OCI-LY7 (cell line): Measurements from ENCODE around the gene ABHD6. TPM values are rescaled to one million over a fixed set of nuclear protein-coding genes. Genes with fewer than 3 reads are reported as not detected.

Experiments used
- BruUV-seq: library from RNA; stranded (reverse); fragments of 400-500 nt; replicated peaks from 2 replicates; lab custom pipeline; 2021; lab: Mats Ljungman, UMichigan
- CTCF ChIA-PET: fragments of 300-600 bp; sonication (Branson Sonifier 250); formaldehyde crosslinking; loops from one replicate; lab custom pipeline; 2022; ENCODE audit warnings: antibody characterized with exemption; ENCODE audit not compliant: unreplicated experiment; lab: Charles Lee
- POLR2A ChIA-PET: fragments of 300-600 bp; sonication (Branson Sonifier 250); formaldehyde crosslinking; loops from one replicate; lab custom pipeline; 2022; ENCODE audit warnings: antibody characterized with exemption; lab: Charles Lee
- DNase-seq: peaks from one replicate; pipeline ENCODE4 v3.0.0-alpha.2; 2015; ENCODE audit warnings: low spot score
- H2AFZ ChIP-seq: fragments of 200-600 bp; sonication (generic), shearing (Covaris generic); 2 replicates; pipeline ENCODE4 v1.6.1; 2014; ENCODE audit warnings: mild to moderate bottlenecking, antibody characterized with exemption, low read length, moderate library complexity
- H3K27ac ChIP-seq: fragments of 200-600 bp; sonication (generic); 2 replicates; pipeline ENCODE4 v1.5.1; 2014; ENCODE audit warnings: mixed run types, low read depth, mild to moderate bottlenecking, moderate library complexity, low read length, inconsistent platforms; ENCODE audit not compliant: poor library complexity, severe bottlenecking
- H3K36me3 ChIP-seq: fragments of 200-600 bp; sonication (generic); 2 replicates; pipeline ENCODE4 v1.6.1; 2014; ENCODE audit warnings: mild to moderate bottlenecking, antibody characterized with exemption, low read length, moderate library complexity, mixed read lengths; ENCODE audit not compliant: insufficient read depth
- H3K4me1 ChIP-seq: fragments of 200-600 bp; sonication (generic); 2 replicates; pipeline ENCODE4 v1.5.1; 2014; ENCODE audit warnings: mild to moderate bottlenecking, low read length; ENCODE audit not compliant: insufficient read depth, poor library complexity, severe bottlenecking
- H3K4me2 ChIP-seq: fragments of 200-600 bp; sonication (generic); 2 replicates; pipeline ENCODE4 v1.6.1; 2014; ENCODE audit warnings: mild to moderate bottlenecking, low read length
- H3K4me3 ChIP-seq: fragments of 200-600 bp; sonication (generic); 2 replicates; pipeline ENCODE4 v1.5.1; 2014; ENCODE audit warnings: mild to moderate bottlenecking, low read depth, low read length; ENCODE audit not compliant: poor library complexity, severe bottlenecking
- H3K79me2 ChIP-seq: fragments of 200-600 bp; sonication (generic); 2 replicates; pipeline ENCODE4 v1.6.1; 2016; ENCODE audit warnings: low read depth, mild to moderate bottlenecking, low read length, moderate library complexity, mixed read lengths; ENCODE audit not compliant: insufficient read depth
- H3K9me2 ChIP-seq: fragments of 200-600 bp; sonication (generic); 2 replicates; pipeline ENCODE4 v1.6.1; 2016; ENCODE audit warnings: mild to moderate bottlenecking, low read length, mixed read lengths; ENCODE audit not compliant: insufficient read depth
- H3K9me3 ChIP-seq: fragments of 200-600 bp; sonication (generic); 2 replicates; pipeline ENCODE4 v1.6.1; 2014; ENCODE audit warnings: mild to moderate bottlenecking, mixed run types, low read length, mixed read lengths
- H4K20me1 ChIP-seq: fragments of 200-600 bp; sonication (generic); 2 replicates; pipeline ENCODE4 v1.6.1; 2014; ENCODE audit warnings: mild to moderate bottlenecking, antibody characterized with exemption, low read length, moderate library complexity, mixed read lengths; ENCODE audit not compliant: insufficient read depth
- CTCF ChIP-seq: fragments of 200-600 bp; sonication (generic); conservative IDR thresholded peaks from 2 replicates; pipeline ENCODE4 v1.5.1; 2014; ENCODE audit warnings: mild to moderate bottlenecking, antibody characterized with exemption, low read length, moderate library complexity, mixed read lengths
- EZH2phosphoT487 ChIP-seq: fragments of 200-600 bp; sonication (generic); IDR thresholded peaks from 2 replicates; pipeline ENCODE4 v1.6.1; 2018; ENCODE audit warnings: low read depth, borderline replicate concordance, mild to moderate bottlenecking, mixed run types, antibody characterized with exemption, low read length, moderate library complexity, mixed read lengths
- intact Hi-C: fragments of 100-400 bp; cut with micrococcal nuclease; formaldehyde crosslinking; loops from one replicate; pipeline ENCODE4 v1.10.0; 2022; ENCODE audit not compliant: unreplicated experiment
- total RNA-seq, 2 experiments: library from RNA; depleted of rRNA in 1 of 2; stranded (reverse); fragments of >200 nt in 1 of 2; shearing (Covaris generic) in 1 of 2; gene quantifications; 2 replicates each; pipeline ENCODE4 v1.2.3, GENCODE V29; 2014 to 2022

Gene ABHD6
- total RNA-seq, 2 experiments from 2014 or later = 5.8 to 10.7 TPM

DNA sequence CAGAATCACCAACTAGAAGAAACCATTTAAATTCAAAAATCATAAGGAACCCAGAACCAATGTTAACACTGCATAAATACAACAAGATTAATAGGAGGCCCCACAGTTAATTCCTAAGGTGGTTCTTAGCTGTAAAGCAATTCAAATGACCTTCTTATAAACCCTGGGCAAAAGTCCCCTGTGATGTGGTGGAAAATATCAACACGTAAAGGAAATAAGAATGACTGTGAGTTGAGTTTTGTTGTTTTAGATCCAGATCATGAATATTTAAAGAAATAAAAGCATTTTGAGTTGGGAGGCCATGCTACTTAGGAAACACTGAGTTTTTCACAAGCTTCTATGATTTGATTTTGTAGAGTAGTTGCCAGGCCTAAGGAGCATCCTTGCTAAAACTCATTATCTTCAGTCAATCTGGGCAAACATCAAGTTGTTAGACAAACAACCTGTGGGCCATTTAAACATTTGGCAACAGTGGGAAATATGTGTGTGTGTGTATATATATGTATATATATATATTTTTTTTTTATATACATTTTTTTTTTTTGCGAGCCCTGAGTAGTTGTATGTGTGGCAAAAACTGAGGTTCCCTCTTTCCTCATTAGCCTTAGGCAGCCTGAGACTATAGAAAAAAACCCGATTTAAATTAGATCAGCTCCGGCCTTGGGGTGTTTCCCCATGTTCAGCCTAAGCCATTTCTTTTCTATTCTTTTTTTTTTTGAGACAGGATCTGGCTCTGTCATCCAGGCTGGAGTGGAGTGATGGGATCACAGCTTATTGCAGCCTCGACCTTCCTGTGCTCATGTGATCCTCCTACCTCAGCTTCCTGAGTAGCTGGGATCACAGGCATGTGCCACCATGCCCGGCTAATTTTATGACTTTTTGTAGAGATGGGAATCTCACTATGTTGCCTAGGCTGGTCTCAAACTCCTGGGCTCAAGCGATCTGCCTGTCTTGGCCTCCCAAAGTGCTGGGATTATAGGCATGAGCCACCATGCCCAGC, 87.1 kb downstream of the ABHD6 start:
- TF ChIP-seq CTCF (no peak), EZH2phosphoT487 (no peak)
- no peak for DNase-seq
- Histone ChIP-seq H3K36me3 (peaks cover 21% of the 10 kb centered on the region), H3K27ac (no peak overlapping the region), H3K4me2 (peak overlapping the region; percentile 32; the same call in 1 of the 2 replicates), H3K9me3 (no peaks in the 10 kb centered on the region), H2AFZ (no peak overlapping the region), H4K20me1 (peaks cover 4% of the 10 kb centered on the region; the same call in 1 of the 2 replicates), H3K79me2 (peaks cover 7% of the 10 kb centered on the region; the same call in 1 of the 2 replicates), H3K4me1 (peaks cover 32% of the 10 kb centered on the region), H3K9me2 (no peaks in the 10 kb centered on the region), H3K4me3 (no peak overlapping the region)
- intact Hi-C loops = loop anchor here (5.0 kb wide), 1 partner anchor 308 kb away; no protein-coding TSS in a partner anchor
- ChIA-PET CTCF (no interaction called here), POLR2A (interaction anchor here (0.8 to 3.0 kb wide), 4 partner anchors 9 to 58 kb away, joined by 3 to 12 read pairs (median 3); partner anchors contain the start of genes HTD2 and RPP14)
- BruUV-seq = no TSS peak

DNA sequence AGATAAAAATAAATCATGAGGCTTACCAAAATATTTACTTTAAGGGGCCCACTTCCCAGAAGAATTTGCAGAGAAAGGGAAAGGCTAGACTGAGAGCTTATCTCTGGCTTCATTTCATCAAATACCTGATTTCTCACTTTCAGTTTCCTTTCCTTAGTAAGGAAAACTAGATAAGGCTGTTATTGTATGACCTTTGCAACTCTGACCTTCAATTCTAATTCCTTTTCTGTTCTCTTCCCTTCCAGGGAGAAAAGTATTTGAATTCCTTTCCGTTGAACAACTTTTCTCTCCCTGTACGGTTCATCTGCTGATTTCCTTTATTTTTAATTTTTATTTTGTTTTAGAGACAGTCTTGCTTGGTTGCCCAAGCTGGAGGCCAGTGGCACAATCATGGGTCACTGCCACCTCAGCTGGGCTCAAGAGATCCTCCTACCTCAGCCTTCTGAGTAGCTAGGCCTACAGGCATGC, 88.0 kb downstream of the ABHD6 start:
- H3K9me2 ChIP-seq = no peaks in the 10 kb centered on the region
- intact Hi-C loops = no loop called here
- ChIA-PET POLR2A (interaction anchor here (0.9 to 3.0 kb wide), 5 partner anchors 12 to 98 kb away, joined by 3 to 12 read pairs (median 4); partner anchors contain the start of genes HTD2 and RPP14), CTCF (no interaction called here)
- H4K20me1 ChIP-seq = peaks cover 4% of the 10 kb centered on the region; the same call in 1 of the 2 replicates
- BruUV-seq = no TSS peak
- H3K9me3 ChIP-seq = no peaks in the 10 kb centered on the region
- TF ChIP-seq EZH2phosphoT487 (no peak), CTCF (no peak)
- no peak overlapping the region for H3K27ac ChIP-seq
- peaks cover 5% of the 10 kb centered on the region; the same call in 1 of the 2 replicates for H3K79me2 ChIP-seq
- peaks cover 37% of the 10 kb centered on the region for H3K4me1 ChIP-seq
- H3K4me3 ChIP-seq = no peak overlapping the region
- H3K4me2 ChIP-seq = peak overlapping the region; percentile 32; the same call in 1 of the 2 replicates
- peaks cover 15% of the 10 kb centered on the region for H3K36me3 ChIP-seq
- DNase-seq = no peak
- no peak overlapping the region for H2AFZ ChIP-seq
